Fibroblast of mammary gland (primary cell): ENCODE data around the gene OCSTAMP.

Experiments
- DNase-seq: peaks from one replicate; pipeline ENCODE4 v3.0.0-alpha.2; 2010; ENCODE audit warnings: low read depth
- H3K4me3 ChIP-seq: 2 replicates; pipeline ENCODE4 v1.5.1; 2011; ENCODE audit warnings: low read depth, mild to moderate bottlenecking, low read length, moderate library complexity; ENCODE audit not compliant: control insufficient read depth
- TF ChIP-seq, protein P1 (sequence below): conservative IDR thresholded peaks from 2 replicates; pipeline ENCODE4 v1.5.1; 2011; ENCODE audit warnings: low read depth, low read length, inconsistent platforms; ENCODE audit not compliant: control insufficient read depth, insufficient read depth

The OCSTAMP gene

DNA sequence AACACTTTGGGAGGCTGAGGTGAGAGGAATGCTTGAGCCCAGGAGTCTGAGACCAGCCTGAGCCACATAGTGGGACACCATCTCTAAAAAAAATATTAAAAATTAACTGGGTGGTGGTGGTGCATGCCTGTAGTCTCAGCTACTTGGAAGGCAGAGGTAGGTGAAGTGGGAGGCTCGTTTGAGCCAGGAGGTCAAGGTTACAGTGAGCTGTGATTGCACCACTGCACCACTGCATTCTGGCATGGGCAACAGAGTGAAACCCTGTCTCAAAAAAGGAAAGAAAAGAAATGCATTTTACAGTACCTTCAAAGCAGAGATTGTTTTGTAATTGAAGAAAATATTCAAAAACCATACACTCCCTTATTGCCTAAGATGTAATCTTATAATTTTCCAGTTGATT, 6.5 kb downstream of the OCSTAMP start:
- H3K4me3 ChIP-seq: no peak overlapping the region
- no peak for DNase-seq
- TF ChIP-seq, protein P1, sequence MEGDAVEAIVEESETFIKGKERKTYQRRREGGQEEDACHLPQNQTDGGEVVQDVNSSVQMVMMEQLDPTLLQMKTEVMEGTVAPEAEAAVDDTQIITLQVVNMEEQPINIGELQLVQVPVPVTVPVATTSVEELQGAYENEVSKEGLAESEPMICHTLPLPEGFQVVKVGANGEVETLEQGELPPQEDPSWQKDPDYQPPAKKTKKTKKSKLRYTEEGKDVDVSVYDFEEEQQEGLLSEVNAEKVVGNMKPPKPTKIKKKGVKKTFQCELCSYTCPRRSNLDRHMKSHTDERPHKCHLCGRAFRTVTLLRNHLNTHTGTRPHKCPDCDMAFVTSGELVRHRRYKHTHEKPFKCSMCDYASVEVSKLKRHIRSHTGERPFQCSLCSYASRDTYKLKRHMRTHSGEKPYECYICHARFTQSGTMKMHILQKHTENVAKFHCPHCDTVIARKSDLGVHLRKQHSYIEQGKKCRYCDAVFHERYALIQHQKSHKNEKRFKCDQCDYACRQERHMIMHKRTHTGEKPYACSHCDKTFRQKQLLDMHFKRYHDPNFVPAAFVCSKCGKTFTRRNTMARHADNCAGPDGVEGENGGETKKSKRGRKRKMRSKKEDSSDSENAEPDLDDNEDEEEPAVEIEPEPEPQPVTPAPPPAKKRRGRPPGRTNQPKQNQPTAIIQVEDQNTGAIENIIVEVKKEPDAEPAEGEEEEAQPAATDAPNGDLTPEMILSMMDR: no peak

GRCh38 chr20:46543033-46543432, 7.4 kb downstream of the OCSTAMP start:
- no peak for DNase-seq
- no peak overlapping the region for H3K4me3 ChIP-seq
- TF ChIP-seq, protein P1: no peak

GRCh38 chr20:46541229-46541935, 9.1 kb downstream of the OCSTAMP start:
- TF ChIP-seq, protein P1: no peak
- H3K4me3 ChIP-seq: no peak overlapping the region
- DNase-seq: no peak

GRCh38 chr20:46539113-46539512, 11.3 kb downstream of the OCSTAMP start:
- H3K4me3 ChIP-seq: no peak overlapping the region
- TF ChIP-seq, protein P1: peak; percentile 21
- no peak for DNase-seq

DNA sequence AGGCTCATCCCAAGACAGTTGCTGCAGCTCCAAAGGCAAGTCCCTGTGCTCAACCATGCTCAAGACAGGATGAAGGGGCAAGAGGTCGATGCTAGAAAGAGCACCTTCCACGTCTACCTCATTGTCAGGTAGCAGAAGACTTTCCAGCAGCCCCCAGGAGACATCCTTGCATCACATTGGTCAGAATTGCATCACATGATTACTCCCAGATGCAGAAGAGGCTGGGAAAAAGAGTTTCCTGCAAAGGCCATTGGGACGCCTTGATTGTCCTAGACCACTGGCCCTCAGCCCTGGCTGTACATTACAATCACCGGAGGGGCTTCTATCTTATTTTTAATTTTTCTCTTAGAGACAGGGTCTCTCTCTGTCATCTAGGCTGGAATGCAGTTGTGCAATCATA, 19.8 kb downstream of the OCSTAMP start:
- TF ChIP-seq, protein P1: no peak
- DNase-seq: no peak
- H3K4me3 ChIP-seq: no peak overlapping the region

- peak; percentile 20 for DNase-seq
- TF ChIP-seq, protein P1: no peak
Observed at GRCh38 chr20:46523696-46524328, 26.6 kb downstream of the OCSTAMP start.

GRCh38 chr20:46523108-46523507, 27.3 kb downstream of the OCSTAMP start:
- TF ChIP-seq, protein P1: no peak
- no peak overlapping the region for H3K4me3 ChIP-seq
- no peak for DNase-seq

More at GRCh38 chr20:46523696-46524328, 26.6 kb downstream of the OCSTAMP start:
- no peak overlapping the region for H3K4me3 ChIP-seq
